Measurements from ENCODE around the gene NCKAP5.

NCKAP5 gene

DNA sequence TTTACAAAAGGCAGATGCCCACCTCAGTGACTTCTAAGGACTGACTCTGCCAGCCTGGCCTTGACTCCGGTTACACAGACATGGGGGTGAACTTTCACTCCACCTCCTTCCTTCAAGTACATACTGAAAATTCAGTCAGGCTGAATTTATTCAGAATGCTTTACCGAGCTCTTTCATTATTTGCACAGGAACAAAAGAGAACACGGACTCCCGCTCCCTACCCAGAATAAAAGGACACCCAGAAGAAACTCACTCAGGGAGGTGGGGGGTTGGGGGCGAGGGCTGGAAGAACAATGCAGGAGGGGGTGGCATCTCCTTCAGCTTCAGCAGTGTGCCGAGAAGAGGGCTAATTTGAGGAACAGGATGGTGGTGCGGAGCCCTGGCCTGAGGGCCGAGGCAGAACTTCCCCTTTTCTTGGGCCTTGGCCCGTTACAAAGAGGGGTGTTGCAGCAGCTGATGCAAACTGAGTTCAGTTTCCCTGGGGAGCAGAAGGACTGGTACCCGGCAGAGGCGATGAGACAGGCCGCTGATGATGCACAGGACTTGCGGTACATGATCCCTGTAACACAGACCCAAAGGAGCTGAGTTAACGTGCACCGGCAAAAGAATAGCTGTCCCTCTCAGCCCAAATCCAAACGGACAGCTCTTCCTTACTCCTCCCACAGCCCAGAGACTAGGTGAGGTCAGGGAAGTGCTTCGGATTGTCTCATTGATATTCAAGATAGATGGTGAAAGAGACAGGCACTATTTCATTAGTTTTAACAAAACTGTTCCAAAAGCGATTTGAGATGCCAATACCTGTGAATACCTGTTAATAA lies 922.3 kb downstream of the NCKAP5 start:
- H3K27ac ChIP-seq (ENCODE audit: low read depth, low read length) = no peak overlapping the region
- H3K4me1 ChIP-seq (ENCODE audit: control insufficient read depth in 1 of 2, insufficient read depth in 2 of 2, low read length in 2 of 2) = no peaks in the 10 kb centered on the region
- H3K4me3 ChIP-seq (ENCODE audit: low read depth in 1 of 2, low read length in 2 of 2) = no peak overlapping the region
- H3K36me3 ChIP-seq (ENCODE audit: control insufficient read depth in 1 of 2, insufficient read depth in 2 of 2, low read length in 2 of 2) = peaks cover 0 to 3% of the 10 kb centered on the region in 2 donors
- no peaks in the 10 kb centered on the region for H3K9me3 ChIP-seq (ENCODE audit: control insufficient read depth in 1 of 2, low read length in 2 of 2)
- H3K9ac ChIP-seq (ENCODE audit: low read depth in 1 of 2, low read length in 2 of 2) = no peak overlapping the region
- no peaks in the 10 kb centered on the region for H3K27me3 ChIP-seq (ENCODE audit: control insufficient read depth in 1 of 2, insufficient read depth in 2 of 2, low read length in 2 of 2)

DNA sequence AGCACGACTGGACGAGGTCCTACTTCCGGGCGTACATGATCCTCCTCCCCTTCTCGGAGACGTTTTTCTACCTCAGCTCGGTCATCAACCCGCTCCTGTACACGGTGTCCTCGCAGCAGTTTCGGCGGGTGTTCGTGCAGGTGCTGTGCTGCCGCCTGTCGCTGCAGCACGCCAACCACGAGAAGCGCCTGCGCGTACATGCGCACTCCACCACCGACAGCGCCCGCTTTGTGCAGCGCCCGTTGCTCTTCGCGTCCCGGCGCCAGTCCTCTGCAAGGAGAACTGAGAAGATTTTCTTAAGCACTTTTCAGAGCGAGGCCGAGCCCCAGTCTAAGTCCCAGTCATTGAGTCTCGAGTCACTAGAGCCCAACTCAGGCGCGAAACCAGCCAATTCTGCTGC lies 923.1 kb downstream of the NCKAP5 start:
- H3K27ac ChIP-seq (ENCODE audit: low read depth, low read length) = no peak overlapping the region
- H3K36me3 ChIP-seq (ENCODE audit: control insufficient read depth in 1 of 2, insufficient read depth in 2 of 2, low read length in 2 of 2) = peaks cover 0 to 3% of the 10 kb centered on the region in 2 donors
- no peak overlapping the region for H3K9ac ChIP-seq (ENCODE audit: low read depth in 1 of 2, low read length in 2 of 2)
- H3K4me3 ChIP-seq (ENCODE audit: low read depth in 1 of 2, low read length in 2 of 2) = no peak overlapping the region
- no peaks in the 10 kb centered on the region for H3K9me3 ChIP-seq (ENCODE audit: control insufficient read depth in 1 of 2, low read length in 2 of 2)
- H3K4me1 ChIP-seq (ENCODE audit: control insufficient read depth in 1 of 2, insufficient read depth in 2 of 2, low read length in 2 of 2) = no peaks in the 10 kb centered on the region
- H3K27me3 ChIP-seq (ENCODE audit: control insufficient read depth in 1 of 2, insufficient read depth in 2 of 2, low read length in 2 of 2) = no peaks in the 10 kb centered on the region

DNA sequence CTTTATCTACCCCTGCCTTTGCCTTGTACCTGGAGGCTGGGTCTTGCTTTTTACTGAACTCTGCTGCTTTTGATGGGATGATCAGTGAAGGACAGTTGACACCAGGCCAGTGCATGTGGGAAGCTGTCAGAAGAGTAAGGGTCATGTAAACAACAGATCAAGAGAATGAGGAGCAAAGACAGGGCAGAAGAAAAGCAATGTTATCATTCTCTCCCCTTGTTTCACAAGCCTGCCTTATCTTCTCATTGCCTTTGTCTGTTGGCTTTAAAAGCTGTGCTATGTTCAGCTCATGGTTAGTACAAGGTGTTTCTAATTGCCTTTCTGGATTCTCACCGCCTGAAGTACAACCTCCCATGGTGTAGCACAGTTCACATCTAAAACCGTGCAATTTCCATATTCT lies 925.8 kb downstream of the NCKAP5 start:
- no peak overlapping the region for H3K4me3 ChIP-seq (ENCODE audit: low read depth in 1 of 2, low read length in 2 of 2)
- H3K4me1 ChIP-seq (ENCODE audit: control insufficient read depth in 1 of 2, insufficient read depth in 2 of 2, low read length in 2 of 2) = no peaks in the 10 kb centered on the region
- H3K36me3 ChIP-seq (ENCODE audit: control insufficient read depth in 1 of 2, insufficient read depth in 2 of 2, low read length in 2 of 2) = peaks cover 0 to 3% of the 10 kb centered on the region in 2 donors
- no peaks in the 10 kb centered on the region for H3K9me3 ChIP-seq (ENCODE audit: control insufficient read depth in 1 of 2, low read length in 2 of 2)
- no peaks in the 10 kb centered on the region for H3K27me3 ChIP-seq (ENCODE audit: control insufficient read depth in 1 of 2, insufficient read depth in 2 of 2, low read length in 2 of 2)
- H3K27ac ChIP-seq (ENCODE audit: low read depth, low read length) = no peak overlapping the region
- H3K9ac ChIP-seq (ENCODE audit: low read depth in 1 of 2, low read length in 2 of 2) = no peak overlapping the region

DNA sequence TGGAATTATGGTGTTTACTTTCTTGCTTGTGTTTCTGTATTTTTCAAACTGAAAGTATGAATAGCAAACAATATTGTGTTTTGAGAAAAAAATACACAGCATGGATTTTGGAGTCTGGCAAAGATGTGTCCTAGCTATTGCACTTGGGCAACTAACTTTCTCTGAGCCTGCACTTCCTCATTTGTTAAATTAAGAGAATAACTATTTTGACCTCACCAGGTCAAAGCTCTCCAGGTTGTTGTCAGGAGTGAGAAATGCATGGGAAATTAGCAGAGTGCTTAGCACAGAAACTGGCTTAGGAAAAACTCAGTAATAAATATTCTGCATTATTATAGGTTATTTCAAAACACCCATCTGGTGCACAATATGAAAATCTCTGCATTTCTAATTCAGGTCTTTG lies 926.4 kb downstream of the NCKAP5 start:
- Histone ChIP-seq H3K36me3 (ENCODE audit: control insufficient read depth in 1 of 2, insufficient read depth in 2 of 2, low read length in 2 of 2) (peaks cover 0 to 3% of the 10 kb centered on the region in 2 donors), H3K9me3 (ENCODE audit: control insufficient read depth in 1 of 2, low read length in 2 of 2) (no peaks in the 10 kb centered on the region), H3K9ac (ENCODE audit: low read depth in 1 of 2, low read length in 2 of 2) (no peak overlapping the region), H3K27ac (ENCODE audit: low read depth, low read length) (no peak overlapping the region), H3K4me3 (ENCODE audit: low read depth in 1 of 2, low read length in 2 of 2) (no peak overlapping the region), H3K4me1 (ENCODE audit: control insufficient read depth in 1 of 2, insufficient read depth in 2 of 2, low read length in 2 of 2) (no peaks in the 10 kb centered on the region), H3K27me3 (ENCODE audit: control insufficient read depth in 1 of 2, insufficient read depth in 2 of 2, low read length in 2 of 2) (no peaks in the 10 kb centered on the region)

DNA sequence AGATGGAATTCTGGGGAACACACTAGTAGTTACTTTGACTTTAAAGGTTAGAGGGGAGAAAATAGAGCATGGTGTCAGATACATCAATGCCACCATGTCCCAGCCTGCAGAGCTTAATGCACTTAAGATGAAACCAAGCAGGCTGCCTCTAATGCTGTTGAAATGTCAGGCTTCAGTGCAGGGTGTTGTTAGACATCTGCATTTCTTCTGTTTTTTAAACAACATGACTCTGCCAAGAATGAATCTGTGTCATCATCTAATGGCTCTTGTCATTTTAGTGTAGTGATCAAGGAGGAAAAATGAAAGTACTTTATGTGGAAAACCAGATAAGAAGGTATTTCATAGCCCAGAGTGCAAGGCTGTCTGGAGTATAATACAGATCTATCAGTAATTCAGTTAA lies 928.1 kb downstream of the NCKAP5 start:
- no peak overlapping the region for H3K4me3 ChIP-seq (ENCODE audit: low read depth in 1 of 2, low read length in 2 of 2)
- no peak overlapping the region for H3K27ac ChIP-seq (ENCODE audit: low read depth, low read length)
- no peak overlapping the region for H3K9ac ChIP-seq (ENCODE audit: low read depth in 1 of 2, low read length in 2 of 2)
- H3K27me3 ChIP-seq (ENCODE audit: control insufficient read depth in 1 of 2, insufficient read depth in 2 of 2, low read length in 2 of 2) = no peaks in the 10 kb centered on the region
- no peaks in the 10 kb centered on the region for H3K36me3 ChIP-seq (ENCODE audit: control insufficient read depth in 1 of 2, insufficient read depth in 2 of 2, low read length in 2 of 2)
- no peaks in the 10 kb centered on the region for H3K4me1 ChIP-seq (ENCODE audit: control insufficient read depth in 1 of 2, insufficient read depth in 2 of 2, low read length in 2 of 2)
- H3K9me3 ChIP-seq (ENCODE audit: control insufficient read depth in 1 of 2, low read length in 2 of 2) = no peaks in the 10 kb centered on the region

DNA sequence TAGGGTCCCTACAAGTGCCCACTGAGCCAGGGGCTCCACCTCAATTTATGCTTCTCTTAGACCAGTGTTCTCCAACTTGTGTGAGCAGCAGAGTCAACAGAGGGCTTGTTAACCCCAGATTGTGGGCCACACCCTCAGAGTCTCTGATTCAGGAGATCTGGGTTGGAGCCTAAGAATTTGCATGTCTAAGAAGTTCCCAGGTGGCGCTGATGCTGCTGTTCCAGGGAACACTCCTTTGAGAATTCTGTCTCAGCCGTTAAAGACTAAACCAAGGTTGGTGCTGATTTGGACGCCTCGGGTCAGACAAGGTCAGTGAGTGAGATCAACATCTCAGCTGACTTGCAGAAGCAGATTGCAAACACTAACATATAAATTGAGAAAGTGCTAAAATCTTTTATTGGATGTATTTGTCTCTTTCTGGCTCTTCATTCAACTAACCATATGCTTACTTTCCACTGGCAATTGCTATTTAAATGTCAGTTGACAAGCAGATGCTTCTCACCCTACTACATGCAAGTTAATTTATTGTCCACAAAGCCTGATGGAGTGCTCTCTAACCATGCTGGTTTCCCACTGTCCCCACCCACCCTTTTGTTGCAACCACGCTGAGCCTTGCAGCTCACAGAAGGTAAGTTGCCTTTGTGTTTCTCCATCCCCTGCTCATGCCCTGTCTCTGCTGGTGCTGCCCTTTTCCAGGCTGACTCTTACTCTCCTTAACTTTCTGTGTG lies 929.8 kb downstream of the NCKAP5 start:
- Histone ChIP-seq H3K4me1 (ENCODE audit: control insufficient read depth in 1 of 2, insufficient read depth in 2 of 2, low read length in 2 of 2) (no peaks in the 10 kb centered on the region), H3K27me3 (ENCODE audit: control insufficient read depth in 1 of 2, insufficient read depth in 2 of 2, low read length in 2 of 2) (no peaks in the 10 kb centered on the region), H3K4me3 (ENCODE audit: low read depth in 1 of 2, low read length in 2 of 2) (no peak overlapping the region), H3K36me3 (ENCODE audit: control insufficient read depth in 1 of 2, insufficient read depth in 2 of 2, low read length in 2 of 2) (no peaks in the 10 kb centered on the region), H3K9me3 (ENCODE audit: control insufficient read depth in 1 of 2, low read length in 2 of 2) (no peaks in the 10 kb centered on the region), H3K27ac (ENCODE audit: low read depth, low read length) (no peak overlapping the region), H3K9ac (ENCODE audit: low read depth in 1 of 2, low read length in 2 of 2) (no peak overlapping the region)

DNA sequence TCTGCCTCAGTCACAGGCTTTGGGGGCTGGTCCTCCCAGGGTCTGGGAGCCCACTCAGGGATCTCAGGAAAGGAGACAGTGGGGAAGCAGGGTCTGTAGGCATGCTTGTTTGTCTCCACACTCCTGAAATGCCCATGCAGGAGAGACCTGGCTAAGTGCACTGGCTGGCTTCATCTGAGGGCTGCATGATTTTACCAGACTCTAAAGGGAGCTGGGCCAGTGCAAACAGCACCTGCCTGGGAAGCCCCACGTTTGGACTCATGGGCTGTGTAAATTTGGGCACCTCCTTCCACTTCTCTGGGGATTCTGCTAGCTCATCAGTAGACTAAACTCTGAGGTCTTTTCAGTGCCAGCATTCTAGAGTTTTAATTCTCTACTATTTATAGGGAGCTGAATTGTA lies 931.9 kb downstream of the NCKAP5 start:
- no peak overlapping the region for H3K27ac ChIP-seq (ENCODE audit: low read depth, low read length)
- no peak overlapping the region for H3K9ac ChIP-seq (ENCODE audit: low read depth in 1 of 2, low read length in 2 of 2)
- H3K36me3 ChIP-seq (ENCODE audit: control insufficient read depth in 1 of 2, insufficient read depth in 2 of 2, low read length in 2 of 2) = no peaks in the 10 kb centered on the region
- no peaks in the 10 kb centered on the region for H3K27me3 ChIP-seq (ENCODE audit: control insufficient read depth in 1 of 2, insufficient read depth in 2 of 2, low read length in 2 of 2)
- peaks cover 11 to 16% of the 10 kb centered on the region in 2 donors for H3K4me1 ChIP-seq (ENCODE audit: control insufficient read depth in 1 of 2, insufficient read depth in 2 of 2, low read length in 2 of 2)
- no peak overlapping the region for H3K4me3 ChIP-seq (ENCODE audit: low read depth in 1 of 2, low read length in 2 of 2)
- no peaks in the 10 kb centered on the region for H3K9me3 ChIP-seq (ENCODE audit: control insufficient read depth in 1 of 2, low read length in 2 of 2)

DNA sequence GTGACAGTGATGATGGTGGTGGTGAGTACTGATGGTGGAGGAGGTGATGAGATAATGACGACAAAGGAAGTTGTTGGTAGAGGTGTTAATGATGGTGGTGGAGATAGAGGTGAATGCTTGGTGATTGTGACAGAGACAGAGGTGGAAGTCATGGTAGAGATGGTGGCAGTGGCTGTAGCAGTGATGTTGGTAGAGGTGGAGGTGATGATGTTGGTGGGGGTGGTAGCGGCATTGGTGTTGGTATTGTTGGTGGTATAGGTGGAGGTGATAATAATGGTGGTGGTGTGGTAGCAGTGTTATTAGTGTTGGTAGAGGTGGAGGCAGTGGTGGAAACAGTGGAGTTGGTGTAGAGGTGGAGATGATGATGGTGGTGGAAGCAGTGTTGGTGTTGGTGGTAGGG lies 934.6 kb downstream of the NCKAP5 start:
- Histone ChIP-seq H3K9ac (ENCODE audit: low read depth in 1 of 2, low read length in 2 of 2) (no peak overlapping the region), H3K27ac (ENCODE audit: low read depth, low read length) (no peak overlapping the region), H3K27me3 (ENCODE audit: control insufficient read depth in 1 of 2, insufficient read depth in 2 of 2, low read length in 2 of 2) (no peaks in the 10 kb centered on the region), H3K9me3 (ENCODE audit: control insufficient read depth in 1 of 2, low read length in 2 of 2) (no peaks in the 10 kb centered on the region), H3K4me3 (ENCODE audit: low read depth in 1 of 2, low read length in 2 of 2) (no peak overlapping the region), H3K4me1 (ENCODE audit: control insufficient read depth in 1 of 2, insufficient read depth in 2 of 2, low read length in 2 of 2) (peaks cover 11 to 22% of the 10 kb centered on the region in 2 donors), H3K36me3 (ENCODE audit: control insufficient read depth in 1 of 2, insufficient read depth in 2 of 2, low read length in 2 of 2) (no peaks in the 10 kb centered on the region)

DNA sequence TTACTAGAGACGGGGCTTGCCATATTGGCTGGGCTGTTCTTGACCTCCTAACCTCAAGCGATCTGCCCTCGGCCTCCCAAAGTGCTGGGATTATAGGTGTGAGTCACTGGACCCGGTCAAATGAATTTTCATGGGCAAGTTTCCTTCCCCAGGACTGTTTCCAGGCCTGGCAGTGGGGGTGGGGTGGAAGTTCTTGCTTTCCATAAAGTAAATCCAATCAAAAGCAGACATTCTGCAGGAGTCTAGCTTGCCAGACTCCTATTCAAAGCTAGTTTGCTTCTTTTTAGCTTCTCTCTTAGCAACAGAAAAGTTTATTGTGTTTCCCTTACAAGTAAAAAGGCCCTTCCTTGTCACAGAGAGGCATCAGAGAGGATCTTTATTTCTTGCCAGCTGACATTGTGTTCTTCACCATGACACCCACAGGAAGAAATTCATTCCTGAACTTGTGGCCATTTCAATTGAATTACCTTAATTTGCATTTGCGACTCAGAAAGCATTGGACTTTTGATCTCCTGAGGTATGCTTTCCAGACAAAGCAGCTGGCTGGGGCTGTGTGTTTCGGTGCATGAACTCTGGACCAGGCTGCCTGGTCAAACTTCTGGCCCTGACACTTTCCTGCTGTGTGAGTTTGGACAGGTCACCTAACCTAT lies 936.1 kb downstream of the NCKAP5 start:
- H3K27ac ChIP-seq (ENCODE audit: low read depth, low read length) = no peak overlapping the region

DNA sequence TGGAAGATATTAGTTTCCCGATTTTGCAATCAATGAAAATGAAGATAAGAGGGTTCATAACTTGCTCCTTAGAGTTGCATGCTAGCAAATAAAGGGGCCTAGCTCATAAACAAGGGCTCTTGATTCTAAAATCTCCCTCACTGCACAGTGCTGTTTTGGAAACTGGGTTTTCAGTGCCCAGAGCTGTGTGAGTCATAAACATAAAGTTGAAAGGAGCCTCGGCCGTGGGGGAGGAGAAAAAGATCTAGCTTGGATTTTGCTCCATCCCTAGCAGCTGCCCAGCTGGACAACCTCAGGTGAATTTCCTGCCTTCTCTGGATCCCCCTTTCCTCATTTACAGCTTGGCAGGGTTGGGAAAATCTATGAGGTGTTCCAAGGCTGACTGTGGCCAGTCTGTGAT lies 940.7 kb downstream of the NCKAP5 start:
- Histone ChIP-seq H3K27ac (ENCODE audit: low read depth, low read length) (no peak overlapping the region), H3K27me3 (ENCODE audit: control insufficient read depth in 1 of 2, insufficient read depth in 2 of 2, low read length in 2 of 2) (no peaks in the 10 kb centered on the region), H3K4me1 (ENCODE audit: control insufficient read depth in 1 of 2, insufficient read depth in 2 of 2, low read length in 2 of 2) (peaks cover 10 to 18% of the 10 kb centered on the region in 2 donors), H3K36me3 (ENCODE audit: control insufficient read depth in 1 of 2, insufficient read depth in 2 of 2, low read length in 2 of 2) (no peaks in the 10 kb centered on the region), H3K9me3 (ENCODE audit: control insufficient read depth in 1 of 2, low read length in 2 of 2) (no peaks in the 10 kb centered on the region), H3K9ac (ENCODE audit: low read depth in 1 of 2, low read length in 2 of 2) (no peak overlapping the region), H3K4me3 (ENCODE audit: low read depth in 1 of 2, low read length in 2 of 2) (no peak overlapping the region)

More for the DNA sequence above, 936.1 kb downstream of the NCKAP5 start:
- H3K9ac ChIP-seq (ENCODE audit: low read depth in 1 of 2, low read length in 2 of 2) = no peak overlapping the region
- no peaks in the 10 kb centered on the region for H3K27me3 ChIP-seq (ENCODE audit: control insufficient read depth in 1 of 2, insufficient read depth in 2 of 2, low read length in 2 of 2)
- H3K4me3 ChIP-seq (ENCODE audit: low read depth in 1 of 2, low read length in 2 of 2) = no peak overlapping the region
- H3K4me1 ChIP-seq (ENCODE audit: control insufficient read depth in 1 of 2, insufficient read depth in 2 of 2, low read length in 2 of 2) = peaks cover 11 to 22% of the 10 kb centered on the region in 2 donors
- H3K36me3 ChIP-seq (ENCODE audit: control insufficient read depth in 1 of 2, insufficient read depth in 2 of 2, low read length in 2 of 2) = no peaks in the 10 kb centered on the region
- no peaks in the 10 kb centered on the region for H3K9me3 ChIP-seq (ENCODE audit: control insufficient read depth in 1 of 2, low read length in 2 of 2)
